Chondrocyte (in vitro differentiated cells): Measurements from ENCODE around the gene PROK1. TPM values are rescaled to one million over a fixed set of nuclear protein-coding genes. Genes with fewer than 3 reads are reported as not detected.

Source experiments
- DNase-seq: peaks from one replicate; pipeline ENCODE4 v3.0.0; 2021; ENCODE audit warnings: mixed read lengths, low spot score
- H3K27ac Mint-ChIP-seq: one replicate; pipeline ENCODE4 v1.8.0; 2021; ENCODE audit warnings: mild to moderate bottlenecking, moderate library complexity, mixed read lengths; ENCODE audit not compliant: unreplicated experiment
- H3K27me3 Mint-ChIP-seq: 2 replicates; pipeline ENCODE4 v1.8.0; 2021; ENCODE audit warnings: low read depth, mixed read lengths
- H3K36me3 Mint-ChIP-seq: 2 replicates; pipeline ENCODE4 v1.8.0; 2021; ENCODE audit warnings: low read depth, mixed read lengths
- H3K4me1 Mint-ChIP-seq: 2 replicates; pipeline ENCODE4 v1.8.0; 2021; ENCODE audit warnings: low read depth, mild to moderate bottlenecking, mixed read lengths
- H3K4me3 Mint-ChIP-seq: one replicate; pipeline ENCODE4 v1.8.0; 2021; ENCODE audit warnings: mild to moderate bottlenecking, moderate library complexity, mixed read lengths; ENCODE audit not compliant: unreplicated experiment
- H3K9me3 Mint-ChIP-seq: 2 replicates; pipeline ENCODE4 v1.8.0; 2021; ENCODE audit warnings: low read depth, mixed read lengths
- total RNA-seq: library from RNA; stranded (reverse); gene quantifications from 3 replicates; pipeline ENCODE4 v1.2.1, GENCODE V29; 2021
- TF ChIP-seq, protein P1 (sequence below): fragments of 200-600 bp; sonication (generic); IDR thresholded peaks from 2 replicates; pipeline ENCODE4 v1.5.0; 2021; ENCODE audit warnings: antibody characterized with exemption, mild to moderate bottlenecking, moderate library complexity

Gene PROK1
- total RNA-seq, 1 donor from 2014 or later: not detected

DNA sequence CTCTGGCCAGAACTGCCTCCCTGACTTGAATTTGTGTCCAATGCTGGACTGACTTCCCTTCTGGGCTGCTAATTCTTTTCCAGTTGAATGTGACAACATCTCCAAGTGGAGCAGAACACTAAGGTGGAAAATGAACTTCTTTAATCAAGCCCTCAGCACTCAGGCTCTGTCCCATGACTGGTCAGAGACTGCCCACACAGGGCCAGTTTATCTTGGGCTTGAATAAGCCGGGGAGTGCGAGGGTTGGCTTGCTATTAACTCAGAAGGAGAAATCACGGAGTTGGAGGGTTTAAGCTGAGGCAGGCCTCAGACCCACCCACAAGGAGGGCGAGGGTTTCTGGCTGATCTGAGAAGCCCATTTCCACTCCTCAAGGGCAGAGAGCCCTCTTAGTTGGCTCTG, 55.6 kb downstream of the PROK1 start:
- TF ChIP-seq, protein P1, sequence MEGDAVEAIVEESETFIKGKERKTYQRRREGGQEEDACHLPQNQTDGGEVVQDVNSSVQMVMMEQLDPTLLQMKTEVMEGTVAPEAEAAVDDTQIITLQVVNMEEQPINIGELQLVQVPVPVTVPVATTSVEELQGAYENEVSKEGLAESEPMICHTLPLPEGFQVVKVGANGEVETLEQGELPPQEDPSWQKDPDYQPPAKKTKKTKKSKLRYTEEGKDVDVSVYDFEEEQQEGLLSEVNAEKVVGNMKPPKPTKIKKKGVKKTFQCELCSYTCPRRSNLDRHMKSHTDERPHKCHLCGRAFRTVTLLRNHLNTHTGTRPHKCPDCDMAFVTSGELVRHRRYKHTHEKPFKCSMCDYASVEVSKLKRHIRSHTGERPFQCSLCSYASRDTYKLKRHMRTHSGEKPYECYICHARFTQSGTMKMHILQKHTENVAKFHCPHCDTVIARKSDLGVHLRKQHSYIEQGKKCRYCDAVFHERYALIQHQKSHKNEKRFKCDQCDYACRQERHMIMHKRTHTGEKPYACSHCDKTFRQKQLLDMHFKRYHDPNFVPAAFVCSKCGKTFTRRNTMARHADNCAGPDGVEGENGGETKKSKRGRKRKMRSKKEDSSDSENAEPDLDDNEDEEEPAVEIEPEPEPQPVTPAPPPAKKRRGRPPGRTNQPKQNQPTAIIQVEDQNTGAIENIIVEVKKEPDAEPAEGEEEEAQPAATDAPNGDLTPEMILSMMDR: no peak
- Mint-ChIP-seq H3K4me3 (no peak overlapping the region), H3K36me3 (no peaks in the 10 kb centered on the region), H3K27ac (no peak overlapping the region), H3K4me1 (peaks cover 8% of the 10 kb centered on the region), H3K9me3 (no peaks in the 10 kb centered on the region), H3K27me3 (peaks cover 26% of the 10 kb centered on the region)
- DNase-seq: no peak

Other genes with a start within 250 kb of the PROK1 start
- gene KCNC4, start 240.8 kb upstream of the PROK1 start, total RNA-seq: 2.7 to 5.2 TPM (median 3.2 TPM) in 3 replicates
- gene RBM15, start 111.8 kb upstream of the PROK1 start, total RNA-seq: 17.4 to 21.3 TPM (median 19.0 TPM) in 3 replicates
- gene SLC16A4, start 60.1 kb upstream of the PROK1 start, total RNA-seq: 16.5 to 23.9 TPM (median 17.0 TPM) in 3 replicates
- gene LAMTOR5, start 43.5 kb upstream of the PROK1 start, total RNA-seq: 97.1 to 112 TPM (median 104 TPM) in 3 replicates
- gene KCNA10, start 68.0 kb downstream of the PROK1 start, total RNA-seq: not detected in 3 replicates
- 0.12 to 0.33 TPM (median 0.17 TPM) in 3 replicates for gene KCNA2, start 155.2 kb downstream of the PROK1 start, total RNA-seq
- gene KCNA3, start 223.8 kb downstream of the PROK1 start, total RNA-seq: not detected in 3 replicates